ENCODE results near the gene LGI4. TPM values are rescaled to one million over a fixed set of nuclear protein-coding genes. Genes with fewer than 3 reads are reported as not detected.
A peak's percentile ranks its signal among the peaks of the same experiment; 100 is the strongest.

The LGI4 gene
- total RNA-seq, 1 experiment from 2014 or later: 2.9 TPM

DNA sequence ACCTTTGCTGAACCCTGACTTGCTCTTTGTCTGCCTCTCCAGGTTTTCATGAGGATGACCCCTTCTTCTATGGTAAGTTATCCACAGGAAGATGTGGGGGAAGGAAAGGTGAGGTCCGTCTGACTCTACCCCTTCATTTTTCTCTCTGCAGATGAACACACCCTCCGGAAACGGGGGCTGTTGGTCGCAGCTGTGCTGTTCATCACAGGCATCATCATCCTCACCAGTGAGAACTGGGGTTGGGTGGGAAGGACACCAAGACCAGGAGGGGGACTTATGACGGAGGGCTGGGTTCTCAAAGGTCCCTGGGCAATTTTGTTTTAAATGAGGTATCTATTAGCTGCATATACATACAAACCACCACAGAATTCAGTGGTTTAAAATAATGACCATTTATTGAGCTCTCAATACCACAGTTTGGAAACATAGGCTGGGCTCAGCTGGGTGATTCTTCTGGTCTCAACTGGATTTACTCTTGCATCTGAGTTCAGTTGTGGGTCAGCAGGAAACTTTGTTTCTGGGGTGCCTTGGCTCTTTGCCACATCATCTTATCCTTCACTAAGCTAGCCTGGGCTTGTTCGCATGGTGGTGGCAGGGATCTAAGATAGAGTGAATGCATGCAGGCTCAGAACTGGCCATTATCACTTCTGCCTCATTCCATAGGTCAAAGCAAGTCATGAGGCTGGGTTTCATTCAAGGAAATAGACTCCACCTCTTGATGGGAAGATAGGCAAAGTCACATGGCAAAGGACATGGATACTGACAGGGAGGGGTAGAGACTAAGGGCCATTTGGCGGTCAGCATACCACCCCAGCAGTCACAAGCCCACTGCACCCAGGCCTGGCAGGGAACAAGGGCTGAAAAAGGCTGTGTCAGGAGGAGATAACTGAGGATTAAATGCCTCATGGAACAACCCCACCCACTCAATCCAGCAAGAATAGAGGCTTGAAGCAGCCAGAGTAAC, 31.5 kb upstream of the LGI4 start:
- no peak for DNase-seq

DNA sequence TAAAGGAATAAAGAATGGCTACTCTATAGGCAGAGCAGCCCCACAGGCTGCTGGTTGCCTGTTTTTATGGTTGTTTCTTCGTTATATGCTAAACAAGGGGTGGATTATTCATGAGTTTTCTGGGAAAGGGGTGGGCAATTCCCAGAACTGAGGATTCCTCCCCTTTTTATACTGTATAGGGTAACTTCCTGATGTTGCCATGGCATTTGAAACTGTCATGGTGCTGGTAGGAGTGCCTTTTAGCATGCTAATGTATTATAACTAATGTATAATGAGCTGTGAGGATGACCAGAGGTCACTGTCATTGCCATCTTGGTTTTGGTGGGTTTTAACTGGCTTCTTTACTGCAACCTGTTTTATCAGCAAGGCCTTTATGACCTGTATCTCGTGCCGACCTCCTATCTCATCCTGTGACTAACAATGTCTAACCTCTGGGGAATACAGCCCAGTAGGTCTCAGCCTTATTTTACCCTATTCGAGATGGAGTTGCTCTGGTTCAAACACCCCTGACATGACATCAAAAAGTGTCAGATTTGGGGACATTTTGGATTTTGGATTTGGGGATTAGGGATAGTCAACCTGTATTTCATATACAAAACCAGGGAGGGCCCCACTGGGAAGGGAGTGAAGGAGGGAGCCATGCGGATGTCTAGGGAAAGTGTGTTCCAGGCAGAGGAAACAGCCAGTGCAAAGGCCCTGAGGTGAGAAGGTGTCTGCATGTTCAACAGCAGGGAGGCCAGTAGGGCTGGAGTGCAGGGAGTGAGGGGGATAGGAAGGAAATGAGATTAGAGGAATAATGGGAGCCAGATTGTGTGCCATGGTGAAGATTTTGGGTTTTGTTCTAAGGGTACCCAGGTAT, 30.6 kb upstream of the LGI4 start:
- DNase-seq: no peak
- Histone ChIP-seq H3K27me3 (ENCODE audit: control insufficient read depth, insufficient read depth, low read length) (no peaks in the 10 kb centered on the region), H3K36me3 (replicated peaks; ENCODE audit: control insufficient read depth, insufficient read depth, low read length) (peaks cover 37% of the 10 kb centered on the region), H3K4me3 (ENCODE audit: insufficient read depth, low read depth, low read length) (no peak overlapping the region)

More for the DNA sequence above, 31.5 kb upstream of the LGI4 start:
- Histone ChIP-seq H3K4me3 (ENCODE audit: insufficient read depth, low read depth, low read length) (no peak overlapping the region), H3K36me3 (replicated peaks; ENCODE audit: control insufficient read depth, insufficient read depth, low read length) (peaks cover 33% of the 10 kb centered on the region), H3K27me3 (ENCODE audit: control insufficient read depth, insufficient read depth, low read length) (no peaks in the 10 kb centered on the region)

DNA sequence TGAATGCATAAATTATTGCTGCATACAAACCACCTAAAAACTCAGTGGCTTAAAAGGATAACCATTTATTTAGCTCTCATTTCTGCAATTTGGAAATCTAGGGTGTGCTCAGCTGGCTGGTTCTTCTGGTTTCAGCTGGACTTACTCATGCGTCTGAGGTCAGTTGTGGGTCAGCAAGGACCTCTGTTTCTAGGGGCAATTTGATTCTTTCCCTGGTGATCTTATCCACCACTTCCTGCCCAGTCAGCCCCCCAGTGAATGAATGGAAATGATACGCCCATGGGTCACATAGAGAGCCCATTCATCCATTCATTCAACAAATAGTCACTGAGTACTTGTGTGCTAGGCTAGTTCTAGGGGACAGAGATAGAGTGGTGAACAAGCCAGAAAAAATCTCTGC, 29.6 kb upstream of the LGI4 start:
- H3K36me3 ChIP-seq (replicated peaks; ENCODE audit: control insufficient read depth, insufficient read depth, low read length): peaks cover 38% of the 10 kb centered on the region
- no peak overlapping the region for H3K4me3 ChIP-seq (ENCODE audit: insufficient read depth, low read depth, low read length)
- no peaks in the 10 kb centered on the region for H3K27me3 ChIP-seq (ENCODE audit: control insufficient read depth, insufficient read depth, low read length)
- DNase-seq: no peak

DNA sequence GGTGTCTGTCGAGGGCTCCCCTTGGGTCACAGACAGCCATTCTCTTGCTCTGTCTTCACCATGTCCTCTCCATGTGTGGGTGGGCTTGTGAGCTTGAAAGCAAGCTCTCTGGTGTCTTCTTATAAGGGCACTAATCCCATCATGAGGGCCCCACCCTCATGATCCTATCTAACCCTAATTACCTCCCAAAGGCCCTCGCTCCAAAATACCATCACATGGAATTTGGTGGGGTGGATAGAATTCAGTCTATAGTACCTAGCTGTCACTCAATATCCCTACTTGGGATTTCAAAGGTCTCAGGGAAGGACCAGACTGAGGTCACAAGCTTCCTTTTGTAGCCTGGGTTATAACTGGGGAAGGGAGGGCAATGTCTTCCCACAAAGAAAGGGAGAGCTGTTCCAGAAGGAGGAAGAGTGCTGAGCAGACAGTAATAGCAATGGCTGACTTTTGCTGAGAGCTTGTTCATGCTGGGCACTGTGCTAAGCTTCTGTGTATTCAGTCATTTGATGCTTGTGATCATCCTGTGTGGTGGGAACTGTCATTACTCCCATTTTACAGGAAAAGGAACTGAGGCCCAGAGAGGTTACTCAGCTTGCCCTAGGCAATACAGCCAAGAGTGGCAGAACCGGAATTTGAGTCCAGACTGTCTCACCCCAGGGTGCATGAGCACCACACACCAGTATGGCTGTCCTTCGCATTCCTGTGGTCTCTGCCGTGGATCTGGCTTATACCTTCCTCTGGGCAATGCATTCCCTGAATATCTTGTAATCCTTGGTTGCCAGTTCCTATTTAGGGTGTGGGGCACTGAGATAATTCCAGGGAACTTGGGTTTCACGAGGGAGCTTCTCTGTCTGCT, 27.8 kb upstream of the LGI4 start:
- peaks cover 49% of the 10 kb centered on the region for H3K36me3 ChIP-seq (replicated peaks; ENCODE audit: control insufficient read depth, insufficient read depth, low read length)
- DNase-seq: no peak
- H3K4me3 ChIP-seq (ENCODE audit: insufficient read depth, low read depth, low read length): no peak overlapping the region
- no peaks in the 10 kb centered on the region for H3K27me3 ChIP-seq (ENCODE audit: control insufficient read depth, insufficient read depth, low read length)

DNA sequence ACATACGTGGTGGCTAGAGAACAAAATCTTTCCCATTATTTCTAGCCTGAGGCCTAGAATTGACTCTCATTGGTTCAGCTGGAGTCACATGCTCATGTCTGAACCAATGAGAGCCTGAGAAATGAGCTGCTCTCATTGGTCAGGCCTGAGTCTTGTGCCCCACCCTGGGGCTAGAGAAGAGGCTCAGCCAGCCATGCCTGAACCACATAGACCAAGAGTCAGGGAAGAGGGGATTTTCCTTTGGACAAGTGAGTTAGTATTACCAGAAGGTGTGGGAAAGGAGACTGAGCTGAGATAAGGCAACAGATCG, 26.5 kb upstream of the LGI4 start:
- DNase-seq: no peak
- no peak overlapping the region for H3K4me3 ChIP-seq (ENCODE audit: insufficient read depth, low read depth, low read length)
- peaks cover 46% of the 10 kb centered on the region for H3K36me3 ChIP-seq (replicated peaks; ENCODE audit: control insufficient read depth, insufficient read depth, low read length)
- H3K27me3 ChIP-seq (ENCODE audit: control insufficient read depth, insufficient read depth, low read length): no peaks in the 10 kb centered on the region

DNA sequence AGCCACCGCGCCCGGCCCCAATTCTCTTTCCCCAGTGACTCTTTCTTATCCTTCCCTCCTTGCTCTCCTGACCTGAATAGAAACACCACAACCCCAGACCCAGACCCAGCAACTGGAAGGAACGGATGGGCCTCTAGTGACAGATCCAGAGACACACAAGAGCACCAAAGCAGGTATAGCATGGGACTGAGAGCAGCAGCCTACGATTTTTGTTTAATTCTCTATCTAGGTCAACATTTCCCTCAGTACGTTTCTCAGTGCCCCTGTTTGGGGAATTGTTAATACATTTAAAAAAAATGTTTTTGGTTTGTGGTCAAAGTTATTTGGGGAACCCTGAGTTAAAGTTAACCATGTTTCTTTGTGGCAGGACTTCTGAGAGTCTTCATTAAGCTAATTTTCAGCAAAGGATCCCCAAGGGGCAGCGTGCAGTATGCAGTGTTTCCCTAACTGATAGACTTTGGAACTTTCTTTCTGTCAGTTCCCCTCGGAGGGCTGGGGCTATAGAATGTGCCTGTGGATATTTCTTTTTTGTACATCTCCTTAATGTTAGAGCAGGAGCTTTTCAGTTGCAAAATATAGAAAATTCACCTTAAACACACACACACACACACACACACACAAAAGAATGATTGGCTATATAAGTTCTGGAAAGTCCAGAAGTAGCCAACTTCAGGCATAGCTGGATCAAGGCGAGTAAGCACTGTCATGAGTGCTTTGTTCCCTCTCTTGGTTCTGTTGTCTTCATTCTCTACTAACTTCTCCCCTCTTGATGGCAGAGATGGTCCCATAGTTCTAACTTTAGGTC, 26.0 kb upstream of the LGI4 start:
- peaks cover 43% of the 10 kb centered on the region for H3K36me3 ChIP-seq (replicated peaks; ENCODE audit: control insufficient read depth, insufficient read depth, low read length)
- H3K4me3 ChIP-seq (ENCODE audit: insufficient read depth, low read depth, low read length): no peak overlapping the region
- H3K27me3 ChIP-seq (ENCODE audit: control insufficient read depth, insufficient read depth, low read length): no peaks in the 10 kb centered on the region
- DNase-seq: no peak

DNA sequence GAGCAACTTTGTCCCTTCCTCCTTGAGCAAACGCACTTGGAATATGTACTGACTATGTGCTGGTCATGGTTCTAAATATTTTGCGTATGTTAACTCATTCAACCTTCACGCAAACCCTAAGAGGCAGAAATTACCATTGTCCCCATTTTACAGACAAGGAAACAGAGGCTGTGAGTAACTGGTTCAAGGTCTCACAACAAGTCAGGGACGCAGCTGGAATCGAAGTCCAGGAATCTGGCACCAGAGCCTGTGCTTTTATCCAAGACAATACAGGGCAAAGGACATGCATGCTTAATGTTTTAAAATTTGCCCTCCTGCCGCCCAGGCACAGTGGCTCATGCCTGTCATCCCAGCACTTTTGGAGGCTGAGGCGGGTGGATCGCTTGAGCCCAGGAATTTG, 24.7 kb upstream of the LGI4 start:
- H3K27me3 ChIP-seq (ENCODE audit: control insufficient read depth, insufficient read depth, low read length): no peaks in the 10 kb centered on the region
- H3K36me3 ChIP-seq (replicated peaks; ENCODE audit: control insufficient read depth, insufficient read depth, low read length): peaks cover 38% of the 10 kb centered on the region
- DNase-seq: no peak
- no peak overlapping the region for H3K4me3 ChIP-seq (ENCODE audit: insufficient read depth, low read depth, low read length)

DNA sequence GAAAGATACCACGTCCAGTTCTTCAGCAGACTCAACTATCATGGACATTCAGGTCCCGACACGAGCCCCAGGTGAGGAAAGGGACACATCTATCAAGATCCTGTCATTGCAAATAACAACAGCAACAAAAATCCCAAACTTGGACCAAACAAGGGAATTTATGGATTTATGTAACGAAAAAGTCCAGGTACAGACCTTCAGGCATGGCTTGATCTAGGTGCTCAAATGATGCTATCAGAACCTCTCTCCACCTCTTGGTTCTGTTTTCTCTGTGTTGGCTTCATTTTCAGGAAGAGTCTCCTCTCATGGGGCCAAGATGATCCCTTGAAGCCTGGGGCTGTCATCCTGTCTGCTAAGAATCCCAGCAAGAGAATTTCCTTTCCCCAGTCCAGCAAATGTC, 22.6 kb upstream of the LGI4 start:
- no peak for DNase-seq
- Histone ChIP-seq H3K4me3 (ENCODE audit: insufficient read depth, low read depth, low read length) (no peak overlapping the region), H3K36me3 (replicated peaks; ENCODE audit: control insufficient read depth, insufficient read depth, low read length) (peaks cover 27% of the 10 kb centered on the region), H3K27me3 (ENCODE audit: control insufficient read depth, insufficient read depth, low read length) (no peaks in the 10 kb centered on the region; the same call in 1 of the 2 replicates)

DNA sequence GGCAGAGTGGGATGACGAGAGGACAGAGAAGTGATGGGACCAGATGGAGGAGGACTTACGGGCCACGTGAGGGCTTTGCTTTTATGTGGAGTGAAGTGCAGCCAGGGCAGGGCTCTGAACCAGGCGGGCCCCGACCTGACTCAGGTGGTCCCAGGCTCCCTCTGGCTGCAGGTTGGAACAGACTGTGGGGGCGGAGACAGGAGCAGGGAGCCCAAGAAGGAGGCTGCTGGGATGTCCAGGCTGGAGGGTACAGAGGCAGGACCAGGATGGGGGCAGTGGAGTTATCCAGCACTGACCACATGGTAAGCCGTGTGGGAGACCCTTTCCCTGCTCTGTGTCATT, 21.8 kb upstream of the LGI4 start:
- no peaks in the 10 kb centered on the region; the same call in 1 of the 2 replicates for H3K27me3 ChIP-seq (ENCODE audit: control insufficient read depth, insufficient read depth, low read length)
- DNase-seq: no peak
- H3K4me3 ChIP-seq (ENCODE audit: insufficient read depth, low read depth, low read length): no peak overlapping the region
- H3K36me3 ChIP-seq (replicated peaks; ENCODE audit: control insufficient read depth, insufficient read depth, low read length): peaks cover 23% of the 10 kb centered on the region

DNA sequence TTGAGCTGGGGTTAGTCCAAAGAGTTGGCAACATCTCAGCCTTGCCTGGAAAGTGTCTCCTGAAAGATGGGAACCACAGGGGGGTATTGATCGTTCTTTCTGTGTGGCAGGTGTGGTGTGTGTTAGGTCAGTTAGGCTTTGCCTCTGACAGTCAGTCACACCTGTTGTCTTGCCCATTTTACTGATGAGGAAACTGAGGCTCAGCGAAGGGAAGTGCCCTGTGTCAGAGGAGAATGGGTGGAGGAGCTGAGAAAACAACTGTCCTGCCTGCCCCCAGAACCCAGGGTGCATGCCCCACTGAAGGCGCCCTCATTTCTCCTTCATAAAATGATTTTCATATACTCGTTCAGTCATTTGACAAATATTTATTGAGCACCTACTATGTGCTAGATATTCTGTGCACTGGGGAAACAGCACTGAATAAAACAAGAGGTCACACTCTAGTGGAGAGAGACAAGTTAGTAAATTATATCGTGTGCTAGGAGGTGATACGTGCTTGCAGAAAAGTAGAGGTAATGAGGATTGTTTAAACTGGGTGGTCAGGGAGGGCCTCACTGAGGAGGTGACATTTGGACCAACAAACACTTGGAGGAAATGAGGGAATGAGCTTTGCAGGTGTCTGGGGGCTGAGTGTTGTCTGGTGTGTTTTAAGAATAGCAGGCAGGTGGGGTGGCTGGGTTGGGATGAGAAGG, 21.3 kb upstream of the LGI4 start:
- Histone ChIP-seq H3K36me3 (replicated peaks; ENCODE audit: control insufficient read depth, insufficient read depth, low read length) (peaks cover 18% of the 10 kb centered on the region), H3K27me3 (ENCODE audit: control insufficient read depth, insufficient read depth, low read length) (no peaks in the 10 kb centered on the region; the same call in 1 of the 2 replicates), H3K4me3 (ENCODE audit: insufficient read depth, low read depth, low read length) (no peak overlapping the region)
- no peak for DNase-seq

DNA sequence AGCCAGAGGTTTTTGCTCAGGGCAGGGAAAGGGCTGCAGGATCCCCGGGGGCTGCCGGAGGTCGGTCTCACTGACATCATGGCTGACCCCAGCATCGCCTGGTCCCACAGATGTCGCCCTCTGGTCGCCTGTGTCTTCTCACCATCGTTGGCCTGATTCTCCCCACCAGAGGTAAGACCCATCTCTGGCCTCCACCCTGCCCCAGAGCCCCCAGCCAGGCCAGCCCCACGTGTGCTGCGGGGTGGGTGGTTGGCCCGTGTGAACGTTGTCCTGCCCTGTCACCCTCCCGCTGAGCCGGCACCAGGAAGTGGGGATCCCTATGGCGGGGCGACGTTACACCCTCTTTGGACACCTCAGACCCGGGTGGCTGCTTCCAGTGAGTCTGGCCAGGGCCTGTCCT, 20.6 kb upstream of the LGI4 start:
- no peaks in the 10 kb centered on the region; the same call in 1 of the 2 replicates for H3K27me3 ChIP-seq (ENCODE audit: control insufficient read depth, insufficient read depth, low read length)
- peaks cover 17% of the 10 kb centered on the region for H3K36me3 ChIP-seq (replicated peaks; ENCODE audit: control insufficient read depth, insufficient read depth, low read length)
- peak overlapping the region; percentile 85 for H3K4me3 ChIP-seq (ENCODE audit: insufficient read depth, low read depth, low read length)
- no peak for DNase-seq

DNA sequence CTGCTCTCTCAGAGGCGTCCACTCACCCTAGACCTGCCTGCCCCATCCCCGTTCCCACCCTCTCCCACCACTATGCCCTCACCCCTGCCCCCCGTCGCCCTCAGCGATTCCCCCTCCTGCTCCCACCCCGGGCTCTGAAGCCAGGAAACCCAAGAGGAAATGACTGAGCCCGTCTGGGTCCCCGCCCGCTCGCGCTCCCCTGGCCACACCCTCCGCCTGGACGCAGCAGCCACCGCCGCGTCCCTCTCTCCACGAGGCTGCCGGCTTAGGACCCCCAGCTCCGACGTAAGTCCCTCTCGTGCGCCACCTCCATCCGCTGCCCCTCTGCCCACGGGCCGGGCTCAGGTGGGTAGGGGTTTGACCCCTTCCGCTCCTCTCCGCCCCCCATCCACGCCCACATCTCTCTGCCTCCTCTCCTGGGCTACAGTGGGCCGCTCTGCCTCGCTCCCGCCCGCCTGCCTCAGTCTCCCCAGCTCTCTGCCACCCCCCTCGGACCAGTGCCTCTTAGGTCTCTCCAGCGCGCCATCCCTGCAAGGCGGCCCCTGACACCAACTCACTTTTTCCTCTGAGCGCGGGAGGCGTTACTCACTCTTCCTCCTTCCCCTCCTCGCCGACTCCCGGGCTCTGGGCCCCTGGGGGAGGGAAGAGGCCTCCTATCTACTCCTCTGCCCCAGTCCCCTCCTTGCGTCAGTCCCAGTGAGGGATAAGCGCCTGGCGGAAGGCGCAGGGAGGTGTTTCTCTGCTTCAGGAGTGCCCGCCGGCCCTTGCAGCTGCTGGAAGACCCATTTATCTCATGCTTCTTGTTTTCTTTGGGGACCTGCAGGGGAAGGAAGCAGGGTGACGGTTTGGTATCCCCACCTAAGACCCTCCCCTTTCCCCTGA, 19.9 kb upstream of the LGI4 start, which contains the start of gene FXYD5:
TSS of gene FXYD5 (plus strand) at position 211 of the 882 bp plus-strand sequence. CDS start 816 bp downstream, outside the sequence.
- Histone ChIP-seq H3K4me3 (ENCODE audit: insufficient read depth, low read depth, low read length) (peak within 1 kb of the TSS; percentile 85), H3K36me3 (replicated peaks; ENCODE audit: control insufficient read depth, insufficient read depth, low read length) (peaks cover 17% of the 10 kb centered on the region), H3K27me3 (ENCODE audit: control insufficient read depth, insufficient read depth, low read length) (no peaks in the 10 kb centered on the region; the same call in 1 of the 2 replicates)
- DNase-seq: peak; percentile 91
